T-helper 22 cell (primary cell): ENCODE results near the gene LIN9.
A peak's percentile ranks its signal among the peaks of the same experiment; 100 is the strongest.
"Not testable (repeated sequence)": the region's sequence is repeated elsewhere in the genome, so short reads cannot be mapped to it uniquely, and the experiment has no call there.

Experiments used
- DNase-seq: peaks from one replicate; pipeline ENCODE4 v3.0.0-alpha.2; 2020; ENCODE audit warnings: low read depth

LIN9 gene

GRCh38 chr1:226308723-226309397 is at the start of gene LIN9:
Gene LIN9 (minus strand): TSS chr1:226309164. CDS start chr1:226309139, 25 bp downstream.
- peak; percentile 80 for DNase-seq

- no peak for DNase-seq
These were observed 48.5 kb upstream of the LIN9 start for GRCh38 chr1:226357416-226357815.

- no peak for DNase-seq
These were observed 46.9 kb upstream of the LIN9 start for GRCh38 chr1:226355669-226356551.

- DNase-seq: no peak
These were observed 46.1 kb upstream of the LIN9 start for GRCh38 chr1:226355016-226355415.

GRCh38 chr1:226353698-226354525 is 44.9 kb upstream of the LIN9 start:
- no peak for DNase-seq

GRCh38 chr1:226351709-226352108 is 42.7 kb upstream of the LIN9 start:
- DNase-seq: no peak

- no peak for DNase-seq
These were observed 41.5 kb upstream of the LIN9 start for GRCh38 chr1:226350519-226350865.

- DNase-seq: no peak
These were observed 41.0 kb upstream of the LIN9 start for GRCh38 chr1:226349801-226350518.

- DNase-seq: no peak
These were observed 40.1 kb upstream of the LIN9 start for GRCh38 chr1:226349081-226349480.

- DNase-seq: no peak
These were observed 35.7 kb upstream of the LIN9 start for GRCh38 chr1:226344441-226345259.

GRCh38 chr1:226342656-226343055 is 33.7 kb upstream of the LIN9 start:
- DNase-seq: no peak

GRCh38 chr1:226340111-226340510 is 31.1 kb upstream of the LIN9 start:
- DNase-seq: not testable (repeated sequence)

GRCh38 chr1:226337276-226337875 is 28.4 kb upstream of the LIN9 start:
- DNase-seq: no peak

- DNase-seq: no peak
These were observed 26.7 kb upstream of the LIN9 start for GRCh38 chr1:226335661-226336060.

- no peak for DNase-seq
These were observed 24.0 kb upstream of the LIN9 start for GRCh38 chr1:226332947-226333346.

GRCh38 chr1:226329237-226329636 is 20.3 kb upstream of the LIN9 start:
- no peak for DNase-seq

- DNase-seq: no peak
These were observed 18.8 kb upstream of the LIN9 start for GRCh38 chr1:226327761-226328162.

GRCh38 chr1:226325178-226325577 is 16.2 kb upstream of the LIN9 start:
- DNase-seq: no peak

- no peak for DNase-seq
These were observed 15.5 kb upstream of the LIN9 start for GRCh38 chr1:226324479-226324878.

- no peak for DNase-seq
These were observed 14.0 kb upstream of the LIN9 start for GRCh38 chr1:226322986-226323385.

GRCh38 chr1:226320930-226321329 is 12.0 kb upstream of the LIN9 start:
- no peak for DNase-seq
